Trophoblast cell (in vitro differentiated cells and primary cell): ENCODE measurements around the gene NUP58.

ENCODE experiments used
- DNase-seq, 2 donors: peaks; one replicate each; pipeline ENCODE4 v3.0.0-alpha.2; 2016
- H2AFZ ChIP-seq: 2 replicates; pipeline ENCODE4 v1.6.1; 2013; ENCODE audit warnings: low read length, moderate library complexity, mild to moderate bottlenecking; ENCODE audit not compliant: insufficient read depth, poor library complexity
- H2AK5ac ChIP-seq: 2 replicates; pipeline ENCODE4 v1.6.1; 2013; ENCODE audit warnings: mild to moderate bottlenecking, low read length
- H2BK120ac ChIP-seq: 2 replicates; pipeline ENCODE4 v1.6.1; 2013; ENCODE audit warnings: low read length, mild to moderate bottlenecking, moderate library complexity; ENCODE audit not compliant: insufficient read depth, poor library complexity
- H2BK12ac ChIP-seq: 2 replicates; pipeline ENCODE4 v1.6.1; 2013; ENCODE audit warnings: mild to moderate bottlenecking, low read length, moderate library complexity
- H2BK5ac ChIP-seq: 2 replicates; pipeline ENCODE4 v1.6.1; 2013; ENCODE audit warnings: low read length, low read depth, moderate library complexity, mild to moderate bottlenecking; ENCODE audit not compliant: poor library complexity
- H3K14ac ChIP-seq: 2 replicates; pipeline ENCODE4 v1.6.1; 2013; ENCODE audit warnings: mild to moderate bottlenecking, low read length
- H3K18ac ChIP-seq: 2 replicates; pipeline ENCODE4 v1.6.1; 2013; ENCODE audit warnings: mild to moderate bottlenecking, low read length
- H3K23ac ChIP-seq: 2 replicates; pipeline ENCODE4 v1.6.1; 2013; ENCODE audit warnings: low read length
- H3K27ac ChIP-seq: 2 replicates; pipeline ENCODE4 v1.5.1; 2013; ENCODE audit warnings: low read depth, mild to moderate bottlenecking, inconsistent platforms, low read length, moderate library complexity
- H3K27me3 ChIP-seq: 2 replicates; pipeline ENCODE4 v1.6.1; 2013; ENCODE audit warnings: inconsistent platforms, mild to moderate bottlenecking, low read length, moderate library complexity; ENCODE audit not compliant: insufficient read depth
- H3K36me3 ChIP-seq, 2 experiments: 1 replicate in 1 of 2; 2 replicates in 1 of 2; pipeline ENCODE4 v1.6.1; 2013; ENCODE audit warnings: low read length in 2 of 2, mild to moderate bottlenecking in 2 of 2, moderate library complexity in 1 of 2; ENCODE audit not compliant: insufficient read depth in 2 of 2, control insufficient read depth in 1 of 2
- H3K4ac ChIP-seq: 2 replicates; pipeline ENCODE4 v1.6.1; 2013; ENCODE audit warnings: low read depth, mild to moderate bottlenecking, low read length, moderate library complexity
- H3K4me1 ChIP-seq, 2 experiments: 1 replicate in 1 of 2; 2 replicates in 1 of 2; pipeline ENCODE4 v1.6.1; 2013; ENCODE audit warnings: low read length in 2 of 2, mild to moderate bottlenecking in 2 of 2, moderate library complexity in 1 of 2; ENCODE audit not compliant: insufficient read depth in 2 of 2, control insufficient read depth in 1 of 2
- H3K4me2 ChIP-seq: 2 replicates; pipeline ENCODE4 v1.6.1; 2013; ENCODE audit warnings: inconsistent platforms, mild to moderate bottlenecking, low read length, moderate library complexity
- H3K4me3 ChIP-seq: 2 replicates; pipeline ENCODE4 v1.5.1; 2013; ENCODE audit warnings: mild to moderate bottlenecking, low read depth, low read length, inconsistent platforms
- H3K79me1 ChIP-seq: one replicate; pipeline ENCODE4 v1.6.1; 2013; ENCODE audit warnings: low read length
- H3K79me2 ChIP-seq: 2 replicates; pipeline ENCODE4 v1.6.1; 2013; ENCODE audit warnings: low read length, mild to moderate bottlenecking; ENCODE audit not compliant: control insufficient read depth, insufficient read depth, poor library complexity
- H3K9ac ChIP-seq: 2 replicates; pipeline ENCODE4 v1.6.1; 2013; ENCODE audit warnings: mild to moderate bottlenecking, low read length
- H3K9me3 ChIP-seq: 2 replicates; pipeline ENCODE4 v1.6.1; 2013; ENCODE audit warnings: low read depth, mild to moderate bottlenecking, control low read depth, inconsistent platforms, low read length; ENCODE audit not compliant: insufficient read depth
- H4K12ac ChIP-seq: 2 replicates; pipeline ENCODE4 v1.6.1; 2013; ENCODE audit warnings: low read depth, mild to moderate bottlenecking, low read length, moderate library complexity
- H4K8ac ChIP-seq: 2 replicates; pipeline ENCODE4 v1.6.1; 2013; ENCODE audit warnings: low read depth, mild to moderate bottlenecking, low read length, moderate library complexity
- H4K91ac ChIP-seq: one replicate; pipeline ENCODE4 v1.6.1; 2013; ENCODE audit warnings: low read depth, mild to moderate bottlenecking, low read length, moderate library complexity
- WGBS: extraction: QIAGEN DNeasy Blood & Tissue Kit; methylation state at CpG from one replicate; pipeline ENCODE4 v1.1.7; 2013; ENCODE audit warnings: missing lambda C conversion rate; ENCODE audit not compliant: insufficient read length, insufficient coverage; ENCODE audit errors: extremely low coverage; 5-methylcytosine and 5-hydroxymethylcytosine counted together

The NUP58 gene

GRCh38 chr13:25319771-25320170, 18.3 kb downstream of the NUP58 start:
- no peak overlapping the region for H3K4ac ChIP-seq
- H4K91ac ChIP-seq, result no peak overlapping the region
- DNase-seq, result peak in 1 of 2 donors; percentile 15
- no peak overlapping the region for H3K18ac ChIP-seq
- no peak overlapping the region for H2BK120ac ChIP-seq
- H3K23ac ChIP-seq, result no peak overlapping the region
- no peaks in the 10 kb centered on the region for H3K27me3 ChIP-seq
- H2BK12ac ChIP-seq, result no peak overlapping the region
- H4K8ac ChIP-seq, result no peak overlapping the region
- no CpG with 5 or more reads among the region's 1 CpG for WGBS
- no peak overlapping the region for H3K9ac ChIP-seq
- peaks cover 3% of the 10 kb centered on the region for H3K79me1 ChIP-seq
- H3K4me1 ChIP-seq, result peaks cover 2% of the 10 kb centered on the region in 2 experiments
- H2AFZ ChIP-seq, result no peak overlapping the region
- no peak overlapping the region for H3K14ac ChIP-seq
- no peak overlapping the region for H2AK5ac ChIP-seq
- no peaks in the 10 kb centered on the region for H3K79me2 ChIP-seq
- no peak overlapping the region for H3K4me2 ChIP-seq
- H4K12ac ChIP-seq, result no peak overlapping the region
- H2BK5ac ChIP-seq, result no peak overlapping the region
- no peak overlapping the region for H3K4me3 ChIP-seq
- H3K27ac ChIP-seq, result no peak overlapping the region
- peaks cover 2 to 3% of the 10 kb centered on the region in 2 experiments for H3K36me3 ChIP-seq
- H3K9me3 ChIP-seq, result no peaks in the 10 kb centered on the region

- Histone ChIP-seq H3K4me3 (no peak overlapping the region), H3K27me3 (no peaks in the 10 kb centered on the region), H2BK5ac (no peak overlapping the region), H3K27ac (no peak overlapping the region), H2BK120ac (no peak overlapping the region), H3K4me2 (no peak overlapping the region), H3K23ac (no peak overlapping the region), H2AFZ (no peak overlapping the region), H4K12ac (no peak overlapping the region), H3K9me3 (no peaks in the 10 kb centered on the region), H4K91ac (no peak overlapping the region), H3K18ac (no peak overlapping the region), H3K9ac (no peak overlapping the region), H2BK12ac (no peak overlapping the region), H3K79me2 (no peaks in the 10 kb centered on the region), H3K4ac (no peak overlapping the region), H2AK5ac (no peak overlapping the region), H3K14ac (no peak overlapping the region), H4K8ac (no peak overlapping the region), H3K4me1 (no peaks in the 10 kb centered on the region), H3K79me1 (no peaks in the 10 kb centered on the region), H3K36me3 (peaks cover 9% of the 10 kb centered on the region in 2 experiments)
- 100% methylated on average over 1 of the region's 2 CpGs for WGBS
- DNase-seq, result no peak
Observed at GRCh38 chr13:25324100-25324499, 22.7 kb downstream of the NUP58 start.

DNA sequence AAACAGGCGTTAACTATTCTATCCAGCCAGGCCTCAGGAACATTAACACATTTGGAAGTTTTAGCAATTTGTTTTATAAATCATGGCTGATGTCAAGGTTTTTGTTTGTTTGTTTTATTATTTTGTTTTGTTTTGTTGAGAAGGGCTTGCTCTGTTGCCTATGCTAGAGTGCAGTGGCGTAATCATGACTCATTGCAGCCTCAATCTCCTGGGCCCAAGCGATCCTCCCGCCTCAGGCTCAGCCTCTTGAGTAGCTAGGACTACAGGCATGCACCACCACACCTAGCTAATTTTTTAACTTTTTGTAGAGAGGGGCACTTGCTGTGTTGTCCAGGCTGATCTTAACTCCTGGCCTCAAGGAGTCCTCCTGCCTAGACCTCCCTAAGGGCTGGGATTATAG, 28.3 kb downstream of the NUP58 start:
- Histone ChIP-seq H3K18ac (no peak overlapping the region), H2AK5ac (no peak overlapping the region), H3K79me1 (no peaks in the 10 kb centered on the region), H2BK5ac (no peak overlapping the region), H3K36me3 (peaks cover 14 to 17% of the 10 kb centered on the region in 2 experiments), H4K8ac (no peak overlapping the region), H3K27me3 (no peaks in the 10 kb centered on the region), H4K12ac (no peak overlapping the region), H3K4me1 (no peaks in the 10 kb centered on the region), H3K23ac (no peak overlapping the region), H4K91ac (no peak overlapping the region), H3K9me3 (no peaks in the 10 kb centered on the region), H2BK12ac (no peak overlapping the region), H2AFZ (no peak overlapping the region), H3K79me2 (no peaks in the 10 kb centered on the region), H3K4ac (no peak overlapping the region), H3K4me2 (no peak overlapping the region), H3K14ac (no peak overlapping the region), H3K4me3 (no peak overlapping the region), H3K27ac (no peak overlapping the region), H2BK120ac (no peak overlapping the region), H3K9ac (no peak overlapping the region)
- peak; percentile 91 to 95 for DNase-seq
- no CpG with 5 or more reads among the region's 4 CpGs for WGBS

GRCh38 chr13:25330541-25330940, 29.1 kb downstream of the NUP58 start:
- no peak overlapping the region for H2BK5ac ChIP-seq
- peak in 1 of 2 donors; percentile 60 for DNase-seq
- no peak overlapping the region for H3K4me2 ChIP-seq
- H2BK120ac ChIP-seq, result no peak overlapping the region
- H3K79me1 ChIP-seq, result no peaks in the 10 kb centered on the region
- no peak overlapping the region for H3K14ac ChIP-seq
- H4K8ac ChIP-seq, result no peak overlapping the region
- no peak overlapping the region for H3K27ac ChIP-seq
- H2AFZ ChIP-seq, result no peak overlapping the region
- WGBS, result no CpG with 5 or more reads among the region's 1 CpG
- no peaks in the 10 kb centered on the region for H3K27me3 ChIP-seq
- H3K9ac ChIP-seq, result no peak overlapping the region
- H3K4ac ChIP-seq, result no peak overlapping the region
- peaks cover 14 to 15% of the 10 kb centered on the region in 2 experiments for H3K36me3 ChIP-seq
- H3K4me3 ChIP-seq, result no peak overlapping the region
- H3K18ac ChIP-seq, result no peak overlapping the region
- H3K4me1 ChIP-seq, result no peaks in the 10 kb centered on the region
- no peak overlapping the region for H2BK12ac ChIP-seq
- no peaks in the 10 kb centered on the region for H3K79me2 ChIP-seq
- H2AK5ac ChIP-seq, result no peak overlapping the region
- no peak overlapping the region for H4K91ac ChIP-seq
- no peak overlapping the region for H3K23ac ChIP-seq
- no peaks in the 10 kb centered on the region for H3K9me3 ChIP-seq
- no peak overlapping the region for H4K12ac ChIP-seq
